ENCODE results near the gene TMBIM1. TPM values are rescaled to one million over a fixed set of nuclear protein-coding genes. Genes with fewer than 3 reads are reported as not detected.
A peak's percentile ranks its signal among the peaks of the same experiment; 100 is the strongest.

Gene TMBIM1
- polyA plus RNA-seq, 1 of the 3 experiments (the other 2 are of a cell fraction) = 7.8 TPM

GRCh38 chr2:218289639-218290315 lies 2.5 kb downstream of the TMBIM1 start (continued):
- TF ChIP-seq RFX5 (IDR thresholded peaks at IDR 0.05; ENCODE audit: low read length) = no peak

DNA sequence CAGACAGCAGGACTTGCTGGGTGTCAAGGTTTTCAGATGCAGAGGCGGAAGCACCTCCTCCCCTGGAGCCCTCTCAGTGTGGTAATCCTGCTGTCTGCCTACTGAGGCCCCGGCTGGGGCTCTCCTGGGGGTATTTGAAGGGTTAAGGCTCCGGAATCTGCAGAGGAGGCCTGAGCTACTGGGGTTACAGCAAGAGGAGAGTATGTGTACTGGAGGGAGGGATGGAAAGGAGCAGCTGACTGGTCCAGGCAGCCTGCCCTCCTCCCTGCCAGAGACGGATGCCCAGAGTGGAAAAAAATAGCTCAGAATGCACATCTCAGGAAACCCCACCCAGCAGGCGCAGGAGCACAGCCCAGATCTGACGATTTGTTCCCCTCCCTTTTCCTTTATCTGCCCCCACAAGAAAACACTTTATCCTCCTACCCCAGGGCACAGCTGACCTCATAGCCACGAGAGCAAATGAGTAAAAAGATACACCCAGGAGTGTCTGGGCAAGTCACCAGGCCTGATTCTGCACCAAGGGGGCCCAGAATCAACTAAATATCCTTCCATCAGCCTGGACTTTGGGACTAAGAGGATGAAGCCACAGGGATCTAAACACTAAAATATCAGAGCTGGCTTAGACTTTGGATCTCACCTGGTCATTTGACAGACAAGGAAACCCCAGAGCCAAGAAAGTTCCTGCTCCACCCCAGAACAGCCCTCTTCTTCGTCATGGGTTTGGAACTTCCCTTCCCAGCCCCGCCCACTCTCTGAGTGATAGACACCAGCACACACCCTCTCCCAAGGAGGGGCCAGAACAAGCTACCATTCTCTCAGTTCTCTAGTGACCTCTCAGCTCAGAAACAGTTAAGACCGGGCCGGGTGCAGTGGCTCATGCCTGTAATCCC lies 5.5 kb downstream of the TMBIM1 start:
- Histone ChIP-seq H3K4me3 (ENCODE audit: low read depth in 2 of 2, low read length in 1 of 2) (peak overlapping the region; percentile 48 to 64), H3K4me1 (ENCODE audit: control insufficient read depth in 1 of 2, insufficient read depth in 2 of 2, low read depth in 1 of 2, low read length in 1 of 2) (peaks cover 12 to 33% of the 10 kb centered on the region in 2 experiments; a peak in 3 of 4 replicates)
- peak; percentile 73 for DNase-seq
- TF ChIP-seq, protein P1, sequence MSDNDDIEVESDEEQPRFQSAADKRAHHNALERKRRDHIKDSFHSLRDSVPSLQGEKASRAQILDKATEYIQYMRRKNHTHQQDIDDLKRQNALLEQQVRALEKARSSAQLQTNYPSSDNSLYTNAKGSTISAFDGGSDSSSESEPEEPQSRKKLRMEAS (IDR thresholded peaks at IDR 0.05; ENCODE audit: low read depth) = peak; percentile 57; the same call in 1 of the 2 replicates
- TF ChIP-seq, protein P2, sequence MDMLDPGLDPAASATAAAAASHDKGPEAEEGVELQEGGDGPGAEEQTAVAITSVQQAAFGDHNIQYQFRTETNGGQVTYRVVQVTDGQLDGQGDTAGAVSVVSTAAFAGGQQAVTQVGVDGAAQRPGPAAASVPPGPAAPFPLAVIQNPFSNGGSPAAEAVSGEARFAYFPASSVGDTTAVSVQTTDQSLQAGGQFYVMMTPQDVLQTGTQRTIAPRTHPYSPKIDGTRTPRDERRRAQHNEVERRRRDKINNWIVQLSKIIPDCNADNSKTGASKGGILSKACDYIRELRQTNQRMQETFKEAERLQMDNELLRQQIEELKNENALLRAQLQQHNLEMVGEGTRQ (IDR thresholded peaks at IDR 0.05; ENCODE audit: borderline replicate concordance, low read depth, low read length) = no peak
- no peak for TF ChIP-seq EZH2phosphoT487 (IDR thresholded peaks at IDR 0.05; ENCODE audit: borderline replicate concordance, low read depth)
- TF ChIP-seq USF1 (IDR thresholded peaks at IDR 0.05; ENCODE audit: borderline replicate concordance, low read depth) = peak; percentile 46; the same call in 1 of the 2 replicates
- 0 out of 2 replicates have a peak, but pooled peaks have one; percentile 7 for TF ChIP-seq ZBTB33 (IDR thresholded peaks at IDR 0.05; ENCODE audit: borderline replicate concordance, low read depth)
- peak; percentile 42; the same call in 1 of the 2 replicates for TF ChIP-seq SIN3A (IDR thresholded peaks at IDR 0.05; ENCODE audit: borderline replicate concordance, low read depth, low read length)
- no peak for TF ChIP-seq GATA2 (CRISPR knock-in tag; IDR thresholded peaks at IDR 0.05)
- no peak; the same call in 1 of the 2 replicates for TF ChIP-seq REST (IDR thresholded peaks at IDR 0.05; ENCODE audit: low read depth, low read length)
- no peak for TF ChIP-seq CHD2 (IDR thresholded peaks at IDR 0.05; ENCODE audit: low read length, partially characterized antibody)
- TF ChIP-seq JUND (IDR thresholded peaks at IDR 0.05) = peak; percentile 9; the same call in 1 of the 2 replicates
- TF ChIP-seq RXRA (IDR thresholded peaks at IDR 0.05; ENCODE audit: borderline replicate concordance, low read depth) = no peak
- TF ChIP-seq FOXM1 (IDR thresholded peaks at IDR 0.05; ENCODE audit: low read depth) = no peak
- TF ChIP-seq YY1 (IDR thresholded peaks at IDR 0.05; ENCODE audit: low read depth) = 0 out of 2 replicates have a peak, but pooled peaks have one; percentile 24
- TF ChIP-seq RCOR1 (IDR thresholded peaks at IDR 0.05; ENCODE audit: low read length) = no peak
- TF ChIP-seq, protein P3, sequence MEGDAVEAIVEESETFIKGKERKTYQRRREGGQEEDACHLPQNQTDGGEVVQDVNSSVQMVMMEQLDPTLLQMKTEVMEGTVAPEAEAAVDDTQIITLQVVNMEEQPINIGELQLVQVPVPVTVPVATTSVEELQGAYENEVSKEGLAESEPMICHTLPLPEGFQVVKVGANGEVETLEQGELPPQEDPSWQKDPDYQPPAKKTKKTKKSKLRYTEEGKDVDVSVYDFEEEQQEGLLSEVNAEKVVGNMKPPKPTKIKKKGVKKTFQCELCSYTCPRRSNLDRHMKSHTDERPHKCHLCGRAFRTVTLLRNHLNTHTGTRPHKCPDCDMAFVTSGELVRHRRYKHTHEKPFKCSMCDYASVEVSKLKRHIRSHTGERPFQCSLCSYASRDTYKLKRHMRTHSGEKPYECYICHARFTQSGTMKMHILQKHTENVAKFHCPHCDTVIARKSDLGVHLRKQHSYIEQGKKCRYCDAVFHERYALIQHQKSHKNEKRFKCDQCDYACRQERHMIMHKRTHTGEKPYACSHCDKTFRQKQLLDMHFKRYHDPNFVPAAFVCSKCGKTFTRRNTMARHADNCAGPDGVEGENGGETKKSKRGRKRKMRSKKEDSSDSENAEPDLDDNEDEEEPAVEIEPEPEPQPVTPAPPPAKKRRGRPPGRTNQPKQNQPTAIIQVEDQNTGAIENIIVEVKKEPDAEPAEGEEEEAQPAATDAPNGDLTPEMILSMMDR (IDR thresholded peaks at IDR 0.05) = no peak
- peak; percentile 61; the same call in 1 of the 2 replicates for TF ChIP-seq POLR2AphosphoS5 (IDR thresholded peaks at IDR 0.05; ENCODE audit: low read depth, low read length)
- peak; percentile 21; the same call in 1 of the 2 replicates for TF ChIP-seq NRF1 (IDR thresholded peaks at IDR 0.05; ENCODE audit: low read depth, low read length)

More for the DNA sequence above, 5.5 kb downstream of the TMBIM1 start:
- H4K20me1 ChIP-seq (ENCODE audit: insufficient read depth) = no peaks in the 10 kb centered on the region
- WGBS (ENCODE audit: low lambda C conversion rate) = 21% methylated on average over 7 of the region's 11 CpGs
- no peaks in the 10 kb centered on the region for H3K9me3 ChIP-seq
- CTCF ChIA-PET = interaction anchor here (1.5 to 5.3 kb wide), 5 partner anchors 13 to 109 kb away, joined by 6 to 47 read pairs (median 9); partner anchors contain the start of genes CATIP and PNKD
- no peaks in the 10 kb centered on the region for H3K27me3 ChIP-seq (ENCODE audit: insufficient read depth)
- H3K79me2 ChIP-seq (ENCODE audit: insufficient read depth) = 0 out of 2 replicates have a peak, but pooled peaks cover 3% of the 10 kb centered on the region
- peak overlapping the region; percentile 67 for H2AFZ ChIP-seq (ENCODE audit: low read depth)
- POLR2A ChIA-PET = no interaction called here
- no peaks in the 10 kb centered on the region for H3K36me3 ChIP-seq (replicated peaks in 1 of 2; ENCODE audit: control insufficient read depth in 1 of 2, insufficient read depth in 2 of 2, low read length in 1 of 2)
- H3K9ac ChIP-seq = peak overlapping the region; percentile 80
- peaks cover 14% of the 10 kb centered on the region for H3F3A ChIP-seq (replicated peaks; ENCODE audit: insufficient read depth)
- H3K9me2 ChIP-seq = no peaks in the 10 kb centered on the region
- peak overlapping the region; percentile 96 for H3K4me2 ChIP-seq
- peak overlapping the region; percentile 88 to 99 for H3K27ac ChIP-seq (ENCODE audit: low read depth in 2 of 2, low read length in 1 of 2)
